Panc1 (cell line): ENCODE data around the gene ZBED4. TPM values are rescaled to one million over a fixed set of nuclear protein-coding genes. Genes with fewer than 3 reads are reported as not detected.

Experiments used
- ATAC-seq: fragments of 200-7000 bp; cut with Tn5 transposase; 2 replicates; pipeline ENCODE4 v1.9.1; 2020; ENCODE audit warnings: mild to moderate bottlenecking, moderate library complexity
- BruUV-seq: library from RNA; stranded (reverse); fragments of 400-500 nt; replicated peaks from 2 replicates; lab custom pipeline; 2021; lab: Mats Ljungman, UMichigan
- CTCF ChIA-PET: fragments of 300-600 bp; sonication (Branson Sonifier 250); formaldehyde crosslinking; loops from one replicate; lab custom pipeline; 2022; ENCODE audit warnings: antibody characterized with exemption; lab: Charles Lee
- POLR2A ChIA-PET: fragments of 300-600 bp; sonication (Branson Sonifier 250); formaldehyde crosslinking; loops from one replicate; lab custom pipeline; 2022; ENCODE audit warnings: antibody characterized with exemption; lab: Charles Lee
- DNase-seq: peaks from one replicate; pipeline ENCODE4 v3.0.0-alpha.2; 2010; ENCODE audit warnings: low read depth, low spot score
- H3K27ac ChIP-seq: 2 replicates; pipeline ENCODE4 v1.5.1; 2011; ENCODE audit warnings: mild to moderate bottlenecking, low read length, inconsistent platforms
- H3K27me3 ChIP-seq: fragments of 200-500 bp; sonication (Bioruptor generic); 2 replicates; pipeline ENCODE4 v1.6.0; 2014; ENCODE audit warnings: low read length, inconsistent platforms; ENCODE audit not compliant: control insufficient read depth, insufficient read depth
- H3K36me3 ChIP-seq: fragments of 200-500 bp; sonication (Bioruptor generic); 2 replicates; pipeline ENCODE4 v1.5.1; 2014; ENCODE audit warnings: inconsistent platforms, mild to moderate bottlenecking, low read length, moderate library complexity; ENCODE audit not compliant: control insufficient read depth, insufficient read depth
- H3K4me1 ChIP-seq: 2 replicates; pipeline ENCODE4 v1.5.1; 2011; ENCODE audit warnings: inconsistent platforms, mild to moderate bottlenecking, low read length, moderate library complexity; ENCODE audit not compliant: control insufficient read depth, insufficient read depth
- H3K4me3 ChIP-seq, 2 experiments: 2 replicates each; pipeline ENCODE4 v1.5.1; 2011 to 2012; ENCODE audit warnings: low read depth in 2 of 2, low read length in 2 of 2, mild to moderate bottlenecking in 2 of 2, inconsistent platforms in 1 of 2, moderate library complexity in 1 of 2
- H3K9me3 ChIP-seq: fragments of 200-500 bp; sonication (Bioruptor generic); 2 replicates; pipeline ENCODE4 v1.5.1; 2014; ENCODE audit warnings: low read depth, mild to moderate bottlenecking, inconsistent platforms, low read length, moderate library complexity; ENCODE audit not compliant: control insufficient read depth, insufficient read depth
- POLR2AphosphoS5 ChIP-seq: IDR thresholded peaks from 2 replicates; pipeline ENCODE4 v1.6.1; 2012; ENCODE audit warnings: mild to moderate bottlenecking, low read depth, low read length, moderate library complexity
- SIN3A ChIP-seq: IDR thresholded peaks from 2 replicates; pipeline ENCODE4 v1.6.1; 2012; ENCODE audit warnings: low read depth, mild to moderate bottlenecking, low read length, moderate library complexity, borderline replicate concordance; ENCODE audit not compliant: insufficient read depth
- TCF7L2 ChIP-seq: IDR thresholded peaks from 2 replicates; pipeline ENCODE4 v1.6.1; 2011; ENCODE audit warnings: mild to moderate bottlenecking, low read depth, low read length, inconsistent platforms
- in situ Hi-C: cut with HindIII; loops from 2 replicates; pipeline ENCODE4 v1.10.0; 2016; ENCODE audit warnings: low sequenced_read_pairs, low pct_unique_long_range_greater_than_20kb
- intact Hi-C: fragments of 100-400 bp; cut with micrococcal nuclease; formaldehyde crosslinking; loops from one replicate; pipeline ENCODE4 v1.10.0; 2022; ENCODE audit not compliant: unreplicated experiment
- total RNA-seq: library from RNA; stranded (reverse); gene quantifications from one replicate; pipeline ENCODE4 v1.2.1, GENCODE V29; 2021; ENCODE audit not compliant: unreplicated experiment
- TF ChIP-seq, protein P1 (sequence below): fragments of 450-650 bp; IDR thresholded peaks from 2 replicates; pipeline ENCODE4 v1.5.1; 2017; ENCODE audit warnings: mild to moderate bottlenecking
- TF ChIP-seq, protein P2 (sequence below), 2 experiments: IDR thresholded peaks; 2 replicates each; pipeline ENCODE4 v1.6.1; 2011 to 2012; ENCODE audit warnings: low read depth in 2 of 2, control low read depth in 1 of 2, low read length in 1 of 2, mild to moderate bottlenecking in 1 of 2, moderate library complexity in 1 of 2; ENCODE audit not compliant: insufficient read depth in 1 of 2

Gene ZBED4
- total RNA-seq, 1 experiment from 2014 or later = 17.3 TPM

DNA sequence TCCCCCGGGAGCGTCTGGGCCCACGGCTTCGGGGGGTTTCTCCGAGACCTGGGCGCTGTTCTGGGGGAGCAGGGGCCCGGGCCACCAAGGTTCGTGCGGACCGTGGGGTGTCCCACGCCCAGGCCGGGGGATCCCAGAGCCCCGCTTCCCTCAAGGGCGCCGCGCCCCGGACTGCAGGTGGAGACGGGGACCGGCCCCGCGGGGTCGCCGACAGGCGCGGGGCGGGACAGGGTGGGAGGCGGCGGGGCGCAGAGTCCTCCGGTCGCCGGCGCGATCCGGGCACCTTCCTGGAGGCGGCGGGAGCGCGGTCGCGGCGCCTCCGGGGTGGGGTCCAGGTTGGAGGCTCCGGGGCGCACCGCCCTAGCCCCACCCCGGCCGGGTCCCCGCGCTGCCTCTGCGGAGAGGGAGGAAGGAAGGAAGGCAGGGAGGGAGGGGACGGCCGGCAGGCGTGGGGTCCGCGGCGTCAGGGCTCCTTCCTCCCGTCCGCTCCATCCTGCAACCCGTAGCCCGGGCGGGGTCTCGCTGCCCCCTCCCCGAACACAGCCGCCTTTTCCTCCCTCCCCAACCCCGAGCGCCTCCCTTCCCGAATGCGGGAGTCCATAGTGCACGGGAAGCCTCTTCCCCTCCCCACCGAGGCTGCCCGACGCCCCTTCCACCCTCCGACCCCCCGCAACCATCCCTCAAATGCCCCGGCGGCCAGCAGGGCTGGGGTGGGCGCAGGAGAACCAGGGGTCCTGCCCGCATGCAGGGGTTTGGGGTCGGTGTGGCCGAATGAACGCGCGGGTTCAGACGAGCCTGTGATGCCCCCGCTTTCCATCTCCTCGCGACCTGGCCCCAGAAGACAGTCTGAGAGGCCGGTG, 4.3 kb upstream of the ZBED4 start:
- Histone ChIP-seq H3K27ac (no peak overlapping the region), H3K27me3 (no peaks in the 10 kb centered on the region), H3K4me3 (peak overlapping the region; percentile 23 to 42; a peak in 3 of 4 replicates), H3K36me3 (peaks cover 1% of the 10 kb centered on the region; the same call in 1 of the 2 replicates), H3K9me3 (no peaks in the 10 kb centered on the region), H3K4me1 (0 out of 2 replicates have a peak, but pooled peaks cover 4% of the 10 kb centered on the region)
- CTCF ChIA-PET = no interaction called here
- intact Hi-C loops (no loop called here), in situ Hi-C loops (no loop called here)
- no peak for DNase-seq
- TF ChIP-seq POLR2AphosphoS5 (no peak), TCF7L2 (no peak), SIN3A (no peak)
- TF ChIP-seq, protein P1, sequence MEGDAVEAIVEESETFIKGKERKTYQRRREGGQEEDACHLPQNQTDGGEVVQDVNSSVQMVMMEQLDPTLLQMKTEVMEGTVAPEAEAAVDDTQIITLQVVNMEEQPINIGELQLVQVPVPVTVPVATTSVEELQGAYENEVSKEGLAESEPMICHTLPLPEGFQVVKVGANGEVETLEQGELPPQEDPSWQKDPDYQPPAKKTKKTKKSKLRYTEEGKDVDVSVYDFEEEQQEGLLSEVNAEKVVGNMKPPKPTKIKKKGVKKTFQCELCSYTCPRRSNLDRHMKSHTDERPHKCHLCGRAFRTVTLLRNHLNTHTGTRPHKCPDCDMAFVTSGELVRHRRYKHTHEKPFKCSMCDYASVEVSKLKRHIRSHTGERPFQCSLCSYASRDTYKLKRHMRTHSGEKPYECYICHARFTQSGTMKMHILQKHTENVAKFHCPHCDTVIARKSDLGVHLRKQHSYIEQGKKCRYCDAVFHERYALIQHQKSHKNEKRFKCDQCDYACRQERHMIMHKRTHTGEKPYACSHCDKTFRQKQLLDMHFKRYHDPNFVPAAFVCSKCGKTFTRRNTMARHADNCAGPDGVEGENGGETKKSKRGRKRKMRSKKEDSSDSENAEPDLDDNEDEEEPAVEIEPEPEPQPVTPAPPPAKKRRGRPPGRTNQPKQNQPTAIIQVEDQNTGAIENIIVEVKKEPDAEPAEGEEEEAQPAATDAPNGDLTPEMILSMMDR = no peak
- TF ChIP-seq, protein P2, sequence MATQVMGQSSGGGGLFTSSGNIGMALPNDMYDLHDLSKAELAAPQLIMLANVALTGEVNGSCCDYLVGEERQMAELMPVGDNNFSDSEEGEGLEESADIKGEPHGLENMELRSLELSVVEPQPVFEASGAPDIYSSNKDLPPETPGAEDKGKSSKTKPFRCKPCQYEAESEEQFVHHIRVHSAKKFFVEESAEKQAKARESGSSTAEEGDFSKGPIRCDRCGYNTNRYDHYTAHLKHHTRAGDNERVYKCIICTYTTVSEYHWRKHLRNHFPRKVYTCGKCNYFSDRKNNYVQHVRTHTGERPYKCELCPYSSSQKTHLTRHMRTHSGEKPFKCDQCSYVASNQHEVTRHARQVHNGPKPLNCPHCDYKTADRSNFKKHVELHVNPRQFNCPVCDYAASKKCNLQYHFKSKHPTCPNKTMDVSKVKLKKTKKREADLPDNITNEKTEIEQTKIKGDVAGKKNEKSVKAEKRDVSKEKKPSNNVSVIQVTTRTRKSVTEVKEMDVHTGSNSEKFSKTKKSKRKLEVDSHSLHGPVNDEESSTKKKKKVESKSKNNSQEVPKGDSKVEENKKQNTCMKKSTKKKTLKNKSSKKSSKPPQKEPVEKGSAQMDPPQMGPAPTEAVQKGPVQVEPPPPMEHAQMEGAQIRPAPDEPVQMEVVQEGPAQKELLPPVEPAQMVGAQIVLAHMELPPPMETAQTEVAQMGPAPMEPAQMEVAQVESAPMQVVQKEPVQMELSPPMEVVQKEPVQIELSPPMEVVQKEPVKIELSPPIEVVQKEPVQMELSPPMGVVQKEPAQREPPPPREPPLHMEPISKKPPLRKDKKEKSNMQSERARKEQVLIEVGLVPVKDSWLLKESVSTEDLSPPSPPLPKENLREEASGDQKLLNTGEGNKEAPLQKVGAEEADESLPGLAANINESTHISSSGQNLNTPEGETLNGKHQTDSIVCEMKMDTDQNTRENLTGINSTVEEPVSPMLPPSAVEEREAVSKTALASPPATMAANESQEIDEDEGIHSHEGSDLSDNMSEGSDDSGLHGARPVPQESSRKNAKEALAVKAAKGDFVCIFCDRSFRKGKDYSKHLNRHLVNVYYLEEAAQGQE (IDR thresholded peaks at IDR 0.05; ENCODE audit: insufficient read depth in 1 of 2, low read depth in 2 of 2, low read length in 1 of 2) = no peak
- POLR2A ChIA-PET = no interaction called here
- no TSS peak for BruUV-seq
- no peak for ATAC-seq

GRCh38 chr22:49850021-49850911, 3.4 kb upstream of the ZBED4 start:
- intact Hi-C loops = no loop called here
- POLR2A ChIA-PET = interaction anchor here (0.6 kb wide), 1 partner anchor 8 kb away, joined by 3 read pairs; no protein-coding TSS in a partner anchor
- BruUV-seq = no TSS peak

More at GRCh38 chr22:49850021-49850911, 3.4 kb upstream of the ZBED4 start:
- H3K4me3 ChIP-seq = no peak overlapping the region
- no peaks in the 10 kb centered on the region for H3K9me3 ChIP-seq
- no peak overlapping the region for H3K27ac ChIP-seq
- H3K36me3 ChIP-seq = peaks cover 5% of the 10 kb centered on the region; the same call in 1 of the 2 replicates
- TF ChIP-seq POLR2AphosphoS5 = no peak
- TF ChIP-seq SIN3A = no peak
- TF ChIP-seq, protein P2 (IDR thresholded peaks at IDR 0.05; ENCODE audit: insufficient read depth in 1 of 2, low read depth in 2 of 2, low read length in 1 of 2) = no peak
- no peak for TF ChIP-seq TCF7L2
- TF ChIP-seq, protein P1 = no peak
- in situ Hi-C loops = no loop called here
- H3K4me1 ChIP-seq = peaks cover 8% of the 10 kb centered on the region; the same call in 1 of the 2 replicates
- no peaks in the 10 kb centered on the region for H3K27me3 ChIP-seq
- CTCF ChIA-PET = no interaction called here
- DNase-seq (no peak), ATAC-seq (no peak)
